Uterus (tissue), 2 donors: ENCODE results near the gene FOXD2.

Experiments
- POLR2A ChIP-seq, 2 donors: fragments of 450-650 bp; IDR thresholded peaks; one replicate each; pipeline ENCODE4 v1.6.1; 2016; ENCODE audit warnings: antibody characterized with exemption in 2 of 2, mild to moderate bottlenecking in 1 of 2, moderate library complexity in 1 of 2
- TF ChIP-seq, protein P1 (sequence below), 4 experiments: fragments of 200-600 bp in 2 of 4; fragments of 450-650 bp in 2 of 4; sonication (generic) in 2 of 4; IDR thresholded peaks; one replicate each; pipeline ENCODE4 v1.5.1; 2016 to 2019; ENCODE audit warnings: antibody characterized with exemption in 4 of 4, mild to moderate bottlenecking in 2 of 4, moderate library complexity in 1 of 4

DNA sequence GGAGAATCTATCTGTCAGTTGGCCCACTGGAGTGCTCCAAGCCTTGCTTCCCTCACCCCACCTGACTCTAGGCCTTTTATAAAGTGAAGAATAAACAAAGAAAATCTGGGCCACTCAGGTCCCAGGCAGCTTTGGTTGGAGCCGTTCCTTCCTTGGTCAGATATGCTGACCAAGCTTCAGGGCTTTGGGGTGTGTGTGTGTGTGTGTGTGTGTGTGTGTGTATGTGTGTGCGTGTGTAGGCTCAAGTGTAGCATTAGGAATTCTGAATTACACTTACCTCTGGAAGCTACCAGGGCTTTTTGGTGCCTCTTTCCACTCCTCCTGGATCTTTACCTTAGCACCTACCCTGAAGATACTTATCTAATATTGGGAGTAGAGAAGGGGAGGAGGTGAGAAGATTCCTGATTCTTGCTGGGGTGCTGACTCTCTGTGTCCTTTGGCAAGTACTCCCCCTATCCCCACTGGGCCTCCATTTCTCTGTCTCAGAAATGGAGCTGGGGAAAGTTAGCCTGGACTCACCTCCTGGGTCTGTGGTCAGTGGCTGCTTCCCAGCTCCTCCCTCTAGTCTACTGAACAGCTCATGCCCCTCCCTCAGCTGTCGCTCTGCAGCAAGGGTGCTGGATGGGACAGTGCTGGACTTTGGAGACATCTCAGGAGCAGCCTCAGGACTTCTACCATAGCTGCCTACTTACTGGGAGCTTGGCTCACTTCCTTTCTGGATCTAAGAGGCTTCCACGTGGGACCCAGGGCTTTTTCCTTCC, 10.8 kb downstream of the FOXD2 start:
- TF ChIP-seq, protein P1, sequence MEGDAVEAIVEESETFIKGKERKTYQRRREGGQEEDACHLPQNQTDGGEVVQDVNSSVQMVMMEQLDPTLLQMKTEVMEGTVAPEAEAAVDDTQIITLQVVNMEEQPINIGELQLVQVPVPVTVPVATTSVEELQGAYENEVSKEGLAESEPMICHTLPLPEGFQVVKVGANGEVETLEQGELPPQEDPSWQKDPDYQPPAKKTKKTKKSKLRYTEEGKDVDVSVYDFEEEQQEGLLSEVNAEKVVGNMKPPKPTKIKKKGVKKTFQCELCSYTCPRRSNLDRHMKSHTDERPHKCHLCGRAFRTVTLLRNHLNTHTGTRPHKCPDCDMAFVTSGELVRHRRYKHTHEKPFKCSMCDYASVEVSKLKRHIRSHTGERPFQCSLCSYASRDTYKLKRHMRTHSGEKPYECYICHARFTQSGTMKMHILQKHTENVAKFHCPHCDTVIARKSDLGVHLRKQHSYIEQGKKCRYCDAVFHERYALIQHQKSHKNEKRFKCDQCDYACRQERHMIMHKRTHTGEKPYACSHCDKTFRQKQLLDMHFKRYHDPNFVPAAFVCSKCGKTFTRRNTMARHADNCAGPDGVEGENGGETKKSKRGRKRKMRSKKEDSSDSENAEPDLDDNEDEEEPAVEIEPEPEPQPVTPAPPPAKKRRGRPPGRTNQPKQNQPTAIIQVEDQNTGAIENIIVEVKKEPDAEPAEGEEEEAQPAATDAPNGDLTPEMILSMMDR (IDR thresholded peaks at IDR 0.05) = no peak
- TF ChIP-seq POLR2A (IDR thresholded peaks at IDR 0.05) = no peak
